ENCODE measurements around the gene UTP14C. TPM values are rescaled to one million over a fixed set of nuclear protein-coding genes. Genes with fewer than 3 reads are reported as not detected.

Gene UTP14C
- total and polyA plus RNA-seq, 2 of the 13 experiments (the other 11 are each of a cell fraction or from before 2014, with no cell fraction given), result 8.8 to 12.2 TPM

DNA sequence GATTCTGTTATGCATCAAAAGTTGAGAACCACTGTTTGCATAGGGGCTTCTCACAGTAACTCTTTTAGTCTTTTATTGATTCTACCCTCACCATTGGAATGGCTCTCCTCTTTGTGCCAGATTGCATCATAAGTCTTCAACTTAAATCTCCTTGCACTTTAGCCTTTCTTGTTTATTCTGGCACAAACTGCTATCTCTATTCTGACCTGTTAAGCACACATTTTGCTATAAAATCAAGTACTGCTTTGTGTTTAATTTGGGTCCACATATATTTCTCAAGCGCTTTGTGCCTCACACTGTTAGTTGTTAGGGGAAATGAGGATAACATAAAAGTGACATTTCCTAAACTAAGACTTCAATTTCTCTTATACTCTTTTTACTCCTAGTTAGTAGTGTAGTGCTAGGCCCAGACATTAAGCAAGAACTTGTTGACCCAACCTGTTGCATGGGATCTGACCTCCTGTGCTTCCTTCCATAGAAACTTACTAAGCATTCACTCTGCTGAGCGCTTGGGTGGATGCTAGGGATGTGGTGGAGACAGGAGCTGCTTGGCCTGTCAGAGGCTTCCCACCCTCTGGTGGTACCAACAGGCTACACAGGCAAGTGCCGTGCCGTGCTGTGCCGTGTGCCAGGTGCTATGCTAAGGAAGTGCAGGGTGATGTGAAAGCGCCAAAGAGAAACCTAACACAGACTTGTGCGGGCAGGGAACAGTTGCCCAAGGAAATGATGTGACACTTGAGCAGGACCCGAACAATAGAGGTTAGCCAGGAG is 1.2 kb downstream of the UTP14C start (continued):
- TF ChIP-seq ARID3A (IDR thresholded peaks at IDR 0.05; ENCODE audit: low read depth, low read length) (peak; percentile 86; the same call in 1 of the 2 replicates), ZBTB33 (CRISPR knock-in tag; IDR thresholded peaks at IDR 0.05) (0 out of 2 replicates have a peak, but pooled peaks have one; percentile 28), ZNF616 (CRISPR knock-in tag; IDR thresholded peaks at IDR 0.05; ENCODE audit: low read depth) (0 out of 2 replicates have a peak, but pooled peaks have one; percentile 36), MED1 (CRISPR knock-in tag; IDR thresholded peaks at IDR 0.05) (peak; percentile 78), ESRRA (CRISPR knock-in tag; IDR thresholded peaks at IDR 0.05; ENCODE audit: low read depth) (peak; percentile 60; the same call in 1 of the 2 replicates), SAFB2 (CRISPR knock-in tag; IDR thresholded peaks at IDR 0.05; ENCODE audit: borderline replicate concordance, low read depth) (0 out of 2 replicates have a peak, but pooled peaks have one; percentile 78), AGO2 (optimal IDR thresholded peaks at IDR 0.05; ENCODE audit: low read depth, low read length) (no peak), SP5 (CRISPR knock-in tag; IDR thresholded peaks at IDR 0.05; ENCODE audit: borderline replicate concordance, low read depth) (0 out of 2 replicates have a peak, but pooled peaks have one; percentile 24), ZNF749 (CRISPR knock-in tag; IDR thresholded peaks at IDR 0.05; ENCODE audit: borderline replicate concordance) (no peak), SALL1 (CRISPR knock-in tag; IDR thresholded peaks at IDR 0.05) (peak; percentile 19)
- TF ChIP-seq, protein P1, sequence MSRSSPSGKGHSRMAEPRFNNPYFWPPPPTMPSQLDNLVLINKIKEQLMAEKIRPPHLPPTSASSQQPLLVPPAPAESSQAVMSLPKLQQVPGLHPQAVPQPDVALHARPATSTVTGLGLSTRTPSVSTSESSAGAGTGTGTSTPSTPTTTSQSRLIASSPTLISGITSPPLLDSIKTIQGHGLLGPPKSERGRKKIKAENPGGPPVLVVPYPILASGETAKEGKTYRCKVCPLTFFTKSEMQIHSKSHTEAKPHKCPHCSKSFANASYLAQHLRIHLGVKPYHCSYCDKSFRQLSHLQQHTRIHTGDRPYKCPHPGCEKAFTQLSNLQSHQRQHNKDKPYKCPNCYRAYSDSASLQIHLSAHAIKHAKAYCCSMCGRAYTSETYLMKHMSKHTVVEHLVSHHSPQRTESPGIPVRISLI (CRISPR knock-in tag; IDR thresholded peaks at IDR 0.05; ENCODE audit: borderline replicate concordance), result peak; percentile 43; the same call in 1 of the 2 replicates
- TF ChIP-seq, protein P2, sequence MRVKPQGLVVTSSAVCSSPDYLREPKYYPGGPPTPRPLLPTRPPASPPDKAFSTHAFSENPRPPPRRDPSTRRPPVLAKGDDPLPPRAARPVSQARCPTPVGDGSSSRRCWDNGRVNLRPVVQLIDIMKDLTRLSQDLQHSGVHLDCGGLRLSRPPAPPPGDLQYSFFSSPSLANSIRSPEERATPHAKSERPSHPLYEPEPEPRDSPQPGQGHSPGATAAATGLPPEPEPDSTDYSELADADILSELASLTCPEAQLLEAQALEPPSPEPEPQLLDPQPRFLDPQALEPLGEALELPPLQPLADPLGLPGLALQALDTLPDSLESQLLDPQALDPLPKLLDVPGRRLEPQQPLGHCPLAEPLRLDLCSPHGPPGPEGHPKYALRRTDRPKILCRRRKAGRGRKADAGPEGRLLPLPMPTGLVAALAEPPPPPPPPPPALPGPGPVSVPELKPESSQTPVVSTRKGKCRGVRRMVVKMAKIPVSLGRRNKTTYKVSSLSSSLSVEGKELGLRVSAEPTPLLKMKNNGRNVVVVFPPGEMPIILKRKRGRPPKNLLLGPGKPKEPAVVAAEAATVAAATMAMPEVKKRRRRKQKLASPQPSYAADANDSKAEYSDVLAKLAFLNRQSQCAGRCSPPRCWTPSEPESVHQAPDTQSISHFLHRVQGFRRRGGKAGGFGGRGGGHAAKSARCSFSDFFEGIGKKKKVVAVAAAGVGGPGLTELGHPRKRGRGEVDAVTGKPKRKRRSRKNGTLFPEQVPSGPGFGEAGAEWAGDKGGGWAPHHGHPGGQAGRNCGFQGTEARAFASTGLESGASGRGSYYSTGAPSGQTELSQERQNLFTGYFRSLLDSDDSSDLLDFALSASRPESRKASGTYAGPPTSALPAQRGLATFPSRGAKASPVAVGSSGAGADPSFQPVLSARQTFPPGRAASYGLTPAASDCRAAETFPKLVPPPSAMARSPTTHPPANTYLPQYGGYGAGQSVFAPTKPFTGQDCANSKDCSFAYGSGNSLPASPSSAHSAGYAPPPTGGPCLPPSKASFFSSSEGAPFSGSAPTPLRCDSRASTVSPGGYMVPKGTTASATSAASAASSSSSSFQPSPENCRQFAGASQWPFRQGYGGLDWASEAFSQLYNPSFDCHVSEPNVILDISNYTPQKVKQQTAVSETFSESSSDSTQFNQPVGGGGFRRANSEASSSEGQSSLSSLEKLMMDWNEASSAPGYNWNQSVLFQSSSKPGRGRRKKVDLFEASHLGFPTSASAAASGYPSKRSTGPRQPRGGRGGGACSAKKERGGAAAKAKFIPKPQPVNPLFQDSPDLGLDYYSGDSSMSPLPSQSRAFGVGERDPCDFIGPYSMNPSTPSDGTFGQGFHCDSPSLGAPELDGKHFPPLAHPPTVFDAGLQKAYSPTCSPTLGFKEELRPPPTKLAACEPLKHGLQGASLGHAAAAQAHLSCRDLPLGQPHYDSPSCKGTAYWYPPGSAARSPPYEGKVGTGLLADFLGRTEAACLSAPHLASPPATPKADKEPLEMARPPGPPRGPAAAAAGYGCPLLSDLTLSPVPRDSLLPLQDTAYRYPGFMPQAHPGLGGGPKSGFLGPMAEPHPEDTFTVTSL (CRISPR knock-in tag; IDR thresholded peaks at IDR 0.05; ENCODE audit: borderline replicate concordance), result peak; percentile 87; the same call in 1 of the 2 replicates
- TF ChIP-seq, protein P3, sequence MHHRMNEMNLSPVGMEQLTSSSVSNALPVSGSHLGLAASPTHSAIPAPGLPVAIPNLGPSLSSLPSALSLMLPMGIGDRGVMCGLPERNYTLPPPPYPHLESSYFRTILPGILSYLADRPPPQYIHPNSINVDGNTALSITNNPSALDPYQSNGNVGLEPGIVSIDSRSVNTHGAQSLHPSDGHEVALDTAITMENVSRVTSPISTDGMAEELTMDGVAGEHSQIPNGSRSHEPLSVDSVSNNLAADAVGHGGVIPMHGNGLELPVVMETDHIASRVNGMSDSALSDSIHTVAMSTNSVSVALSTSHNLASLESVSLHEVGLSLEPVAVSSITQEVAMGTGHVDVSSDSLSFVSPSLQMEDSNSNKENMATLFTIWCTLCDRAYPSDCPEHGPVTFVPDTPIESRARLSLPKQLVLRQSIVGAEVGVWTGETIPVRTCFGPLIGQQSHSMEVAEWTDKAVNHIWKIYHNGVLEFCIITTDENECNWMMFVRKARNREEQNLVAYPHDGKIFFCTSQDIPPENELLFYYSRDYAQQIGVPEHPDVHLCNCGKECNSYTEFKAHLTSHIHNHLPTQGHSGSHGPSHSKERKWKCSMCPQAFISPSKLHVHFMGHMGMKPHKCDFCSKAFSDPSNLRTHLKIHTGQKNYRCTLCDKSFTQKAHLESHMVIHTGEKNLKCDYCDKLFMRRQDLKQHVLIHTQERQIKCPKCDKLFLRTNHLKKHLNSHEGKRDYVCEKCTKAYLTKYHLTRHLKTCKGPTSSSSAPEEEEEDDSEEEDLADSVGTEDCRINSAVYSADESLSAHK (CRISPR knock-in tag; IDR thresholded peaks at IDR 0.05; ENCODE audit: borderline replicate concordance), result no peak
